ENCODE measurements around the gene KRTAP27-1.

The KRTAP27-1 gene

DNA sequence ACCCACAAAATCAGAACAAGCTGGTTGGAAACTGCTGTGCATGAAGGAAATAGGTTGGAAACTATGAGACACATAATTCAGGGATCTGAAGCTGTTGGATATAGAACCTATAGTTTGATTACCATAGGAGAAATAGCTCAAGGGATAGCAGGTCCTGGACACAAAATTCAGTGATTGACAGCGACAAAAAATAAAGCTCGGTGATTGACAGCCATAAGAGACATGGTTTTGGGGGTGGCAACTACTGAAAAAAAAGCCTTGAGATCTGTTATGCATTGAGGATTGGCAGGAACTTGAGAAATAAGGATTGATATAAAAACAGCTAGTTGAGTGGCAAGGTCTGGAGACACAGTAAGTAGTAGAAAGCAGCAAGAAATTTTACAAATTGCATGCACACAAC lies 48.3 kb downstream of the KRTAP27-1 start, which contains the start of gene KRTAP25-1:
KRTAP25-1 (minus strand) TSS at position 300 of the 400 bp plus-strand sequence; CDS start at position 276, 24 bp downstream.
- no peak for DNase-seq (ENCODE audit: low read depth in 2 of 2)
